Osteoblast (primary cell): ENCODE measurements around the gene FCRLB. TPM values are rescaled to one million over a fixed set of nuclear protein-coding genes. Genes with fewer than 3 reads are reported as not detected.

Source experiments
- DNase-seq: peaks from one replicate; pipeline ENCODE4 v3.0.0; 2011; ENCODE audit warnings: low spot score, mixed read lengths; ENCODE audit not compliant: insufficient read length; ENCODE audit errors: missing footprints
- H2AFZ ChIP-seq: 2 replicates; pipeline ENCODE4 v1.6.0; 2011; ENCODE audit warnings: mild to moderate bottlenecking, low read length
- H3K27ac ChIP-seq: 2 replicates; pipeline ENCODE4 v1.5.1; 2011; ENCODE audit warnings: mild to moderate bottlenecking, low read depth, low read length, moderate library complexity
- H3K27me3 ChIP-seq: 2 replicates; pipeline ENCODE4 v1.6.0; 2012; ENCODE audit warnings: mild to moderate bottlenecking, control low read depth, inconsistent platforms, low read length, moderate library complexity; ENCODE audit not compliant: insufficient read depth
- H3K36me3 ChIP-seq: 2 replicates; pipeline ENCODE4 v1.5.1; 2011; ENCODE audit warnings: mild to moderate bottlenecking, low read length, control low read depth, moderate library complexity; ENCODE audit not compliant: insufficient read depth
- H3K4me1 ChIP-seq: 2 replicates; pipeline ENCODE4 v1.5.1; 2011; ENCODE audit warnings: mild to moderate bottlenecking, low read length, control low read depth, moderate library complexity; ENCODE audit not compliant: insufficient read depth
- H3K4me2 ChIP-seq: 2 replicates; pipeline ENCODE4 v1.6.0; 2011; ENCODE audit warnings: mild to moderate bottlenecking, low read length; ENCODE audit not compliant: insufficient read depth
- H3K4me3 ChIP-seq: fragments of 200-600 bp; sonication (generic); 3 replicates; pipeline ENCODE4 v1.5.1; 2012; ENCODE audit warnings: mild to moderate bottlenecking, low read length, inconsistent platforms; ENCODE audit not compliant: insufficient read depth
- H3K79me2 ChIP-seq: 2 replicates; pipeline ENCODE4 v1.6.0; 2012; ENCODE audit warnings: mild to moderate bottlenecking, low read length, control low read depth, inconsistent platforms; ENCODE audit not compliant: insufficient read depth
- H3K9me3 ChIP-seq: 2 replicates; pipeline ENCODE4 v1.5.1; 2011; ENCODE audit warnings: low read depth, low read length, control low read depth
- H4K20me1 ChIP-seq: 2 replicates; pipeline ENCODE4 v1.6.0; 2012; ENCODE audit warnings: mild to moderate bottlenecking, low read length, control low read depth; ENCODE audit not compliant: insufficient read depth
- total RNA-seq: library from RNA; depleted of rRNA; stranded (reverse); fragments of >200 nt; gene quantifications from 2 replicates; pipeline ENCODE4 v1.2.3, GENCODE V29; 2012
- TF ChIP-seq, protein P1 (sequence below): IDR thresholded peaks from 2 replicates; pipeline ENCODE4 v1.5.1; 2011; ENCODE audit warnings: mild to moderate bottlenecking, low read depth, low read length, moderate library complexity; ENCODE audit errors: extremely low read depth

Gene FCRLB
- total RNA-seq, 1 donor = 1.8 TPM

DNA sequence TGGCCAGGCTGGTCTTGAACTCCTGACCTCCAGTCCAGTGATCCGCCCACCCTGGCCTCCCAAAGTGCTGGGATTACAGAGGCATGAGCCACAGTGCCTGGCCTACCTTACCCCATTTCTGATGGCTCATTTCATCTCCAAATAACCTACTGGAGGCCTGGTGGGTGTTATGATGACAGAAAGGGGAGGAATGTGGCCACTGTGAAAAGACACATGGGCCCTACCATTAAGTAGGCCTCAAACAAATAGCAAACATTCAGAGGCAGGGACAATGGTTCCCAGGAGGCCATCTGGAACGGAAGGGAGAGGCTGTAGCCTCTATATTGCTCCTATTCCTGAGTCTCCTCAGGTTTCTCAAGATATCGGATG, 15.2 kb upstream of the FCRLB start:
- Histone ChIP-seq H3K4me3 (peak overlapping the region; percentile 4), H3K27ac (peak overlapping the region; percentile 94), H2AFZ (peak overlapping the region; percentile 72), H3K4me2 (peak overlapping the region; percentile 54), H3K27me3 (no peaks in the 10 kb centered on the region), H4K20me1 (no peaks in the 10 kb centered on the region), H3K4me1 (peaks cover 19% of the 10 kb centered on the region), H3K9me3 (no peaks in the 10 kb centered on the region), H3K79me2 (no peaks in the 10 kb centered on the region), H3K36me3 (no peaks in the 10 kb centered on the region)
- TF ChIP-seq, protein P1, sequence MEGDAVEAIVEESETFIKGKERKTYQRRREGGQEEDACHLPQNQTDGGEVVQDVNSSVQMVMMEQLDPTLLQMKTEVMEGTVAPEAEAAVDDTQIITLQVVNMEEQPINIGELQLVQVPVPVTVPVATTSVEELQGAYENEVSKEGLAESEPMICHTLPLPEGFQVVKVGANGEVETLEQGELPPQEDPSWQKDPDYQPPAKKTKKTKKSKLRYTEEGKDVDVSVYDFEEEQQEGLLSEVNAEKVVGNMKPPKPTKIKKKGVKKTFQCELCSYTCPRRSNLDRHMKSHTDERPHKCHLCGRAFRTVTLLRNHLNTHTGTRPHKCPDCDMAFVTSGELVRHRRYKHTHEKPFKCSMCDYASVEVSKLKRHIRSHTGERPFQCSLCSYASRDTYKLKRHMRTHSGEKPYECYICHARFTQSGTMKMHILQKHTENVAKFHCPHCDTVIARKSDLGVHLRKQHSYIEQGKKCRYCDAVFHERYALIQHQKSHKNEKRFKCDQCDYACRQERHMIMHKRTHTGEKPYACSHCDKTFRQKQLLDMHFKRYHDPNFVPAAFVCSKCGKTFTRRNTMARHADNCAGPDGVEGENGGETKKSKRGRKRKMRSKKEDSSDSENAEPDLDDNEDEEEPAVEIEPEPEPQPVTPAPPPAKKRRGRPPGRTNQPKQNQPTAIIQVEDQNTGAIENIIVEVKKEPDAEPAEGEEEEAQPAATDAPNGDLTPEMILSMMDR = no peak
- DNase-seq = no peak

DNA sequence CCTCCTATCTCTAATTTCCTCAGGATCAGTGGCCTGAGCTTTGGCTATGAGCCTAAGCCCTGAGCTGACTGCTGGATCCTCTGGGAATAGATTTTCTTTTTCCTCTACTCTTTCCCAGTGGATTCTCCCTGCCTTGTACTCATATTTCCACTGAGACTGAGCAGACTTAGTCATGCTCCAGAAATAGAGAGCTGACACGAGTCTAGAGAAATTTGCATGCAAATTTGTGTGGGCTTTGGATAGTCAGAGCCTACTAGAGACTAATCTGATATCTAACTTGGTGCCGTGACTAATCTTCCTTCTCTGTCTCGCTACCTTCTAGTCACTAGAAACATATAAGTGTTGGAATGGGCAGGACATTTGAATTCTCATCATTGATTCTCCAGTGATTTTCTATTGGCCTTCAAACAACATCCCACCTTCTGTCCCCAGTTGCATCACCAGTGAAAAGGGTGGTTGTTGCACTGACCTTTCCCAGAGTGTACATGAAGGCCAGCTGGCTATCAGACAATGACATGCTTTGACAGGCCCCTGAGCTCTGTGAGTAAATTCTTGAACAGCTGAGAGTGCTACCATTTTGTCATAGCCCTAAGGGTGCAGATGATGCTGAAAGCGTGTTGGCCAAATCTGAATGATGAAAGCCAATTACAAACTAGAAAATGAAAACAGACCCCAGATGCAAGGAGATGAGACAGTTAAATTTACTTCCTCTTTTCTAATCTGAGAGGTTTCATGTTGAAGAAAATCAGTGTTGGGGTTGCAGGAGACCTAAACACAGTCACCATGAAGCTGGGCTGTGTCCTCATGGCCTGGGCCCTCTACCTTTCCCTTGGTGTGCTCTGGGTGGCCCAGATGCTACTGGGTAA, 14.6 kb upstream of the FCRLB start, which contains the start of gene FCRLA:
FCRLA (plus strand) TSS at position 748 of the 866 bp plus-strand sequence; CDS start at position 784, 36 bp downstream.
- TF ChIP-seq, protein P1 = no peak
- H3K27ac ChIP-seq = peak within 1 kb of the TSS; percentile 94
- H3K9me3 ChIP-seq = no peaks in the 10 kb centered on the region
- peaks cover 19% of the 10 kb centered on the region for H3K4me1 ChIP-seq
- peak; percentile 64 for DNase-seq
- H3K4me2 ChIP-seq = peak within 1 kb of the TSS; percentile 56
- no peaks in the 10 kb centered on the region for H3K79me2 ChIP-seq
- H2AFZ ChIP-seq = peak within 1 kb of the TSS; percentile 72
- H3K4me3 ChIP-seq = peak within 1 kb of the TSS; percentile 27
- no peaks in the 10 kb centered on the region for H3K27me3 ChIP-seq
- no peaks in the 10 kb centered on the region for H4K20me1 ChIP-seq
- H3K36me3 ChIP-seq = no peaks in the 10 kb centered on the region

DNA sequence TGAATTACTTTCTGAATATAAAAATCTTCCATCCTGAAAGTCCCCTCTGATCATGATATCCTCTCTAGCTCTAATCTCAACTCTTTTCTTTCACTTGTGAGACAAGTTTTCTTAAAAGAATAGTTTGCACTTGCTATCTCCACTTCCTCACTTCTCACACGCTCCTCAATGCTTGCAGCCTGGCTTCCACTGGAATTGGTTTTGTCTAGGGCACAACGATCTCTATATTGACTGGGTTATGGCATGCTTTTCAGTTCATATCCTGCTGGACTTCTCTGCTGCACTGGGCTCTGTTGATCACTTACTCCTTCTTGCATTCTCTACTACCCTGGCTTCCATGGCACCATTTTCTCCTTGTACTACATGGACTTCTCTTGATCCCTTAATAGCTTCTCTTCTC, 13.8 kb upstream of the FCRLB start:
- Histone ChIP-seq H3K4me1 (peaks cover 19% of the 10 kb centered on the region), H3K27me3 (no peaks in the 10 kb centered on the region), H3K27ac (peak overlapping the region; percentile 94), H3K4me2 (no peak overlapping the region), H3K36me3 (no peaks in the 10 kb centered on the region), H2AFZ (no peak overlapping the region), H3K9me3 (no peaks in the 10 kb centered on the region), H4K20me1 (no peaks in the 10 kb centered on the region), H3K4me3 (no peak overlapping the region), H3K79me2 (no peaks in the 10 kb centered on the region)
- DNase-seq = no peak
- TF ChIP-seq, protein P1 = no peak

- Histone ChIP-seq H4K20me1 (no peaks in the 10 kb centered on the region), H3K27ac (no peak overlapping the region), H3K27me3 (no peaks in the 10 kb centered on the region), H3K4me2 (no peak overlapping the region), H3K4me3 (no peak overlapping the region), H3K9me3 (no peaks in the 10 kb centered on the region), H3K4me1 (peaks cover 19% of the 10 kb centered on the region), H3K79me2 (no peaks in the 10 kb centered on the region), H3K36me3 (no peaks in the 10 kb centered on the region), H2AFZ (no peak overlapping the region)
- TF ChIP-seq, protein P1 = no peak
- DNase-seq = no peak
Observed at GRCh38 chr1:161709373-161709772, 12.0 kb upstream of the FCRLB start.
